Smooth muscle cell (in vitro differentiated cells): Measurements from ENCODE around the gene C3. TPM values are rescaled to one million over a fixed set of nuclear protein-coding genes. Genes with fewer than 3 reads are reported as not detected.
"Not testable (repeated sequence)": the region's sequence is repeated elsewhere in the genome, so short reads cannot be mapped to it uniquely, and the experiment has no call there.

Experiments
- DNase-seq: peaks from one replicate; lab custom pipeline; 2025; ENCODE audit not compliant: unreplicated experiment; lab: John Stamatoyannopoulos, UW
- H2AFZ ChIP-seq: fragments of 200-600 bp; sonication (generic); 2 replicates; pipeline ENCODE4 v1.6.0; 2016; ENCODE audit warnings: antibody characterized with exemption, low read depth, mild to moderate bottlenecking
- H3F3A ChIP-seq: fragments of 200-600 bp; sonication (generic); 2 replicates; pipeline ENCODE4 v1.6.0; 2017; ENCODE audit warnings: antibody characterized with exemption, low read depth
- H3K27ac ChIP-seq: fragments of 200-600 bp; sonication (generic); 2 replicates; pipeline ENCODE4 v1.5.1; 2016; ENCODE audit warnings: low read depth, mild to moderate bottlenecking
- H3K27me3 ChIP-seq: fragments of 200-600 bp; sonication (generic); 2 replicates; pipeline ENCODE4 v1.6.1; 2016; ENCODE audit warnings: low read depth, mild to moderate bottlenecking
- H3K36me3 ChIP-seq: fragments of 200-600 bp; sonication (generic); 2 replicates; pipeline ENCODE4 v1.5.1; 2016; ENCODE audit warnings: low read depth
- H3K4me1 ChIP-seq: fragments of 200-600 bp; sonication (generic); 2 replicates; pipeline ENCODE4 v1.5.1; 2016; ENCODE audit warnings: low read depth
- H3K4me2 ChIP-seq: fragments of 200-600 bp; sonication (generic); 2 replicates; pipeline ENCODE4 v1.6.0; 2016; ENCODE audit warnings: mild to moderate bottlenecking
- H3K4me3 ChIP-seq: fragments of 200-600 bp; sonication (generic); 2 replicates; pipeline ENCODE4 v1.5.1; 2016; ENCODE audit warnings: mild to moderate bottlenecking
- H3K79me2 ChIP-seq: fragments of 200-600 bp; sonication (generic); 2 replicates; pipeline ENCODE4 v1.6.0; 2016; ENCODE audit warnings: low read depth, mild to moderate bottlenecking
- H3K9ac ChIP-seq: fragments of 200-600 bp; sonication (generic); 2 replicates; pipeline ENCODE4 v1.6.0; 2016; ENCODE audit warnings: low read depth
- H3K9me3 ChIP-seq: fragments of 200-600 bp; sonication (generic); replicated peaks from 2 replicates; pipeline ENCODE4 v1.5.1; 2016; ENCODE audit warnings: low read depth
- H4K20me1 ChIP-seq: fragments of 200-600 bp; sonication (generic); 2 replicates; pipeline ENCODE4 v1.6.0; 2016; ENCODE audit warnings: low read depth
- CTCF ChIP-seq: fragments of 200-600 bp; sonication (generic); IDR thresholded peaks from 2 replicates; pipeline ENCODE4 v1.5.1; 2017; ENCODE audit warnings: borderline replicate concordance, mild to moderate bottlenecking, antibody characterized with exemption; ENCODE audit not compliant: insufficient read depth, poor library complexity, severe bottlenecking
- whole genome bisulfite sequencing: methylation state at CpG from one replicate; pipeline ENCODE4 v1.1.7; 2016; ENCODE audit warnings: low lambda C conversion rate; 5-methylcytosine and 5-hydroxymethylcytosine counted together
- polyA plus RNA-seq: library from polyadenylated mRNA; unstranded; fragments of >200 nt; fragmentation: Nextera tagmentation; extraction: Ambion mirVana; gene quantifications from 2 replicates; pipeline ENCODE4 v1.2.1, GENCODE V29; 2016
- total RNA-seq: library from RNA; depleted of rRNA; stranded (reverse); fragments of >200 nt; gene quantifications from 2 replicates; pipeline ENCODE4 v1.2.3, GENCODE V29; 2014

C3 gene
- total and polyA plus RNA-seq, 2 experiments from 2014 or later, result 6.4 to 25.1 TPM

- Histone ChIP-seq H3K9me3 (no peaks in the 10 kb centered on the region), H3K4me1 (no peaks in the 10 kb centered on the region), H3K27me3 (no peaks in the 10 kb centered on the region), H3K4me3 (peak overlapping the region; percentile 25), H3K79me2 (no peaks in the 10 kb centered on the region), H4K20me1 (peaks cover 8% of the 10 kb centered on the region), H2AFZ (no peak overlapping the region), H3K9ac (no peak overlapping the region), H3K27ac (no peak overlapping the region), H3K36me3 (peaks cover 4% of the 10 kb centered on the region), H3F3A (peaks cover 5% of the 10 kb centered on the region), H3K4me2 (peak overlapping the region; percentile 57)
- WGBS, result 47% methylated on average over 48 of the region's 50 CpGs
- DNase-seq, result no peak
- TF ChIP-seq CTCF, result no peak
These were observed 32.1 kb upstream of the C3 start for GRCh38 chr19:6752256-6753177.

DNA sequence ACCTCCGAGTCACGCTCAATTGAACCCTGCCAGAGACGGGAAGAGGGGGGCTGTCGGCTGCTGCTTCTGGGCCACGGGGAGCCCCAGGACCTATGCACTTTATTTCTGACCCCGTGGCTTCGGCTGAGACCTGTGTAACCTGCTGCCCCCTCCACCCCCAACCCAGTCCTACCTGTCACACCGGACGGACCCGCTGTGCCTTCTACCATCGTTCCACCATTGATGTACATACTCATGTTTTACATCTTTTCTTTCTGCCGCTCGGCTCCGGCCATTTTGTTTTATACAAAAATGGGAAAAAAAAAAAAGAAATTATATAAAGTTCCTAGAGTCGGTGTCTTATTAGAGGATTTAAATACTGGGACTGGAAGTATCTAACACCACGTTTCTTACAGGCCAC, 30.7 kb upstream of the C3 start:
- Histone ChIP-seq H3K4me1 (no peaks in the 10 kb centered on the region), H3K4me3 (no peak overlapping the region), H3K9me3 (no peaks in the 10 kb centered on the region), H3K36me3 (peaks cover 4% of the 10 kb centered on the region), H2AFZ (no peak overlapping the region), H3K79me2 (no peaks in the 10 kb centered on the region), H3F3A (peaks cover 5% of the 10 kb centered on the region), H3K27me3 (no peaks in the 10 kb centered on the region), H3K4me2 (no peak overlapping the region), H3K27ac (no peak overlapping the region), H3K9ac (no peak overlapping the region), H4K20me1 (peaks cover 10% of the 10 kb centered on the region)
- 95% methylated on average over 16 of the region's 16 CpGs for WGBS
- DNase-seq, result no peak
- TF ChIP-seq CTCF, result no peak

- H3K4me2 ChIP-seq, result no peak overlapping the region
- no peak for DNase-seq
- H4K20me1 ChIP-seq, result peaks cover 20% of the 10 kb centered on the region
- no peak overlapping the region for H3K27ac ChIP-seq
- no peak overlapping the region for H3K9ac ChIP-seq
- H3K36me3 ChIP-seq, result peaks cover 4% of the 10 kb centered on the region
- WGBS, result 92% methylated on average over 15 of the region's 20 CpGs
- H3K4me3 ChIP-seq, result no peak overlapping the region
- no peak overlapping the region for H2AFZ ChIP-seq
- TF ChIP-seq CTCF, result no peak
- peaks cover 2% of the 10 kb centered on the region for H3K4me1 ChIP-seq
- no peaks in the 10 kb centered on the region for H3K9me3 ChIP-seq
- H3K27me3 ChIP-seq, result no peaks in the 10 kb centered on the region
- H3K79me2 ChIP-seq, result no peaks in the 10 kb centered on the region
- H3F3A ChIP-seq, result peaks cover 9% of the 10 kb centered on the region
These were observed 29.6 kb upstream of the C3 start for GRCh38 chr19:6750062-6750461.

- peaks cover 17% of the 10 kb centered on the region for H3K4me1 ChIP-seq
- H3K27me3 ChIP-seq, H3K9ac ChIP-seq, H3K9me3 ChIP-seq, H3K4me2 ChIP-seq, H3K36me3 ChIP-seq, H3K79me2 ChIP-seq, H3K27ac ChIP-seq, H3F3A ChIP-seq, DNase-seq, H3K4me3 ChIP-seq, H2AFZ ChIP-seq: not testable (repeated sequence)
- peaks cover 34% of the 10 kb centered on the region for H4K20me1 ChIP-seq
- 91% methylated on average over 10 of the region's 10 CpGs for WGBS
These were observed 28.1 kb upstream of the C3 start for GRCh38 chr19:6748543-6748942.
